HG03039 (cell line): ENCODE data around the gene ALG9.
A peak's percentile ranks its signal among the peaks of the same experiment; 100 is the strongest.

Source experiments
- ATAC-seq: cut with Tn5 transposase; IDR thresholded peaks from one replicate; pipeline ENCODE4 v1.9.1; 2021; ENCODE audit warnings: mild to moderate bottlenecking, moderate library complexity; ENCODE audit not compliant: unreplicated experiment

Gene ALG9, protein sequence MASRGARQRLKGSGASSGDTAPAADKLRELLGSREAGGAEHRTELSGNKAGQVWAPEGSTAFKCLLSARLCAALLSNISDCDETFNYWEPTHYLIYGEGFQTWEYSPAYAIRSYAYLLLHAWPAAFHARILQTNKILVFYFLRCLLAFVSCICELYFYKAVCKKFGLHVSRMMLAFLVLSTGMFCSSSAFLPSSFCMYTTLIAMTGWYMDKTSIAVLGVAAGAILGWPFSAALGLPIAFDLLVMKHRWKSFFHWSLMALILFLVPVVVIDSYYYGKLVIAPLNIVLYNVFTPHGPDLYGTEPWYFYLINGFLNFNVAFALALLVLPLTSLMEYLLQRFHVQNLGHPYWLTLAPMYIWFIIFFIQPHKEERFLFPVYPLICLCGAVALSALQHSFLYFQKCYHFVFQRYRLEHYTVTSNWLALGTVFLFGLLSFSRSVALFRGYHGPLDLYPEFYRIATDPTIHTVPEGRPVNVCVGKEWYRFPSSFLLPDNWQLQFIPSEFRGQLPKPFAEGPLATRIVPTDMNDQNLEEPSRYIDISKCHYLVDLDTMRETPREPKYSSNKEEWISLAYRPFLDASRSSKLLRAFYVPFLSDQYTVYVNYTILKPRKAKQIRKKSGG

GRCh38 chr11:111870886-111871692, at the start of gene ALG9:
TSS of gene ALG9 (minus strand) at chr11:111871581. CDS start at chr11:111871482, 99 bp downstream.
- peak; percentile 82 for ATAC-seq

GRCh38 chr11:111920908-111921307, 49.5 kb upstream of the ALG9 start:
- ATAC-seq, result no peak

DNA sequence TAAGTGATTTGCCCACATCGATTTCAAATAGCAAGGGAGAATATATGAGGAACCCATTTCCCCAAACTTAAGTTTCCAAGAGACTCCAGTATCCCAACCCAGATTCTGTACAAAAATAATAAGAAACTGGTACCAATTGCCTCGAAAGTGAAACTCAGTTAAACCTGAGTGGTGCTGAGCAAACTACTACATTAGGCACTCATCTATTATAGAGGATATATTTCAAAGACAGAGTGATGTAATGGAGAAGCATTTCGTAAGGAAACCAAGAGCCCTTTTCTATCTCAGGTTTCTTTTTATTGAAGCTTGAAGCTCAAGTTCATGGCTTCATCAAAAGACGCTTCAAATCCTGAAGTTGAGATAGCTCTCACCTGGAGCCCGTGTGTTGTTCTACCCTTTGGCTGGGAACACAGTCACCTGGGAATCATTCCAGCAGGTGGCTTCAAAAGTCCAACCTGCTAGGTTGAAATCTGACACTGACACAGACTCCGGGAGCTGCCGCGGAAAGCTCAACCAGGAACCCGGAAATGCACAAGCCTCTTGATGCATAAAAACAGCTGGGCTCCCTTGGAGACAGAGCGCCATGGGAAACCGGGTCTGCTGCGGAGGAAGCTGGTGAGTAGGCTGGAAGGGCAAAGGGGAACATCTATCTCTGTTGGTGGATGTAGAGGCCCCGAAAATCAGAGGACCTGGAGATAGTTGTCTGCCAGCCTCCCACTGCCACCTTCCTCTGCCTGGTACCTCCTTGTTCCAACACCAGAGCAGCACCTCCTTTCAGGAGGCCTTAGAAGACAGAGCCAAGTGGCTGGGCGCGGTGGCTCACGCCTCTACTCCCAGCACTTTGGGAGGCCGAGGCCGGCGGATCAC, 47.2 kb upstream of the ALG9 start, which contains the start of gene C11orf52:
TSS of gene C11orf52 (plus strand) at position 524 of the 867 bp plus-strand sequence. CDS start at position 584, 60 bp downstream.
- ATAC-seq, result no peak

- no peak for ATAC-seq
Observed at GRCh38 chr11:111917788-111918187, 46.4 kb upstream of the ALG9 start.

DNA sequence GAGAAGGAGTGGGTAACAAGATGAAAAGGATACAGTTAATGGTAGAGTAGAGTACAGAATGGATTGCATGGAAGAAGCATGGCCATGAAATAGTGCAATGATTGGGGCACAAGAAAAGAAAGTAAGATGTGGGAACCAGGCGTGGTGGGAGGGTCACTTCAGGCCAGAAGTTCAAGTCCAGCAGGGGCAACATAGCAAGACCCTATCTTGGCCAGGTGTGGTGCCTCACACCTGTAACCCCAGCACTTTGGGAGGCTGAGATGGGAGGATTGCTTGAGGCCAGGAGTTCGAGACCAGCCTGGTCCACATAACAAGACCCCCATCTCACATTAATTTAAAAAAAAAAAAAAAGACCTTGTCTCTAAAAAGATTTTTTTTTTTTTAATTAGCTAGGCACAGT, 45.9 kb upstream of the ALG9 start:
- no peak for ATAC-seq

GRCh38 chr11:111916768-111917167, 45.4 kb upstream of the ALG9 start:
- ATAC-seq, result no peak

- ATAC-seq, result no peak
Observed at GRCh38 chr11:111913997-111914396, 42.6 kb upstream of the ALG9 start.

GRCh38 chr11:111913031-111913861, 41.9 kb upstream of the ALG9 start:
- no peak for ATAC-seq

DNA sequence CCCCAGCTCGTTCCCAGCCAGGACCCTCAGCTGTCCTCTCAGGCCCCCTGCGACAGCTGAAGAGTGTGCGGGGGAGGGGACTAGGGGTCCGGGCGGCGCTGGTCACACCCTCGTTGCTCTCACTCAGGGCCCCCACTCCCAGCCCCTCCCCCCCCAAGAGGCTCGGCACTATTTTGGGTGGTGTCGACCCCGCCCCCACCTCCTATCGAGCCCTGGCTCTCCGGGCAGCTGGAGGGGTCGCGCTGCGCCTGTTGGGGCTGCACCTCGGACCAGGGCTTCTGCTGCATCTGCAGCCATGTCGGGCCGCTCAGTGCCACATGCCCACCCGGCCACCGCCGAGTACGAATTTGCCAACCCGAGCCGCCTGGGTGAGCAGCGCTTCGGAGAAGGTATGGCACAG, 41.2 kb upstream of the ALG9 start, which contains the start of gene HSPB2:
TSS of gene HSPB2 (plus strand) at position 200 of the 400 bp plus-strand sequence. CDS start at position 296, 96 bp downstream.
- ATAC-seq, result no peak

- no peak for ATAC-seq
Observed at GRCh38 chr11:111911563-111912401, 40.4 kb upstream of the ALG9 start, which contains the start of gene CRYAB. TSS of gene CRYAB (minus strand) at chr11:111911770. CDS start at chr11:111911724, 46 bp downstream.

DNA sequence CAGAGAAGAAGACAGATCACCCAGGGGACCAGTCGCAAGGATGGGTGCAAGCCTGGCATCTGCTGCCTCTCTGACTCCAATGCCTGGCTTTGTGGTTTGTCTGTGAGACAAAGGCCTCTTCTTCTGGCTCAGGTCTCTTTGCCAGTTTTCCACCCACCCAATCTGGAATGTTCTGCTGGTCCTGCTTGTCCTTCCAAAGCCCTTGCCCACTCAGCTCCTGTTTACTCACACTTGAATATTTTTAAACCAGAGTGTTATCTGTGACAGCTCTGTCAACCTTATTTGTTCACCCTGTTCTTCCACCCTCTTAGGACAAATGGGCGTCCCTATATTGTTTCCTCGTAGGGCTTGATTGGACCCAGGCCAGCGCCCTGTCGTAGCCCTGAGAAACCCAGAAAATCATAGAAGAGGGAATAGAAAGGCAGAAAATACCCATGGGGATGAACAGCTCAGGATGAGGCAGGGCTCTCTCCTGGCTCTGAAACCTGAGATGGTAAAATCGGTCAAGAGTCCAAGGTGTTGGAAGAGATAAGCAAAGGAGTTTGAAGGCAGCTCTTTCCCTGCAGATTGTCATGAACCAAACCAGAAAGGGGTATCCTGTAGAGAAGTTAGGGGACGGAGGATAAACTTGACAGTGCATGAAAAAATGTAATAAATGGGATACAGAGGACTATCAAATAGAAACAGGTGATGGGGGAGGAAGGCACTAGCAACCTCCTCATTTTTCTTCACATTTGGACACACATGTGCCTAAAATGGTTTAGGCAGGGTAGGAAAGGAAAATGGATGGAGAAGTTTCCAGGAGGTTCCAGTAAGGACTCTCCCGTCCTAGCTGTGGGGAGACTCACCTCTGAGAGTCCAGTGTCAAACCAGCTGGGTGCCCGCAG, 39.5 kb upstream of the ALG9 start:
- ATAC-seq, result no peak

DNA sequence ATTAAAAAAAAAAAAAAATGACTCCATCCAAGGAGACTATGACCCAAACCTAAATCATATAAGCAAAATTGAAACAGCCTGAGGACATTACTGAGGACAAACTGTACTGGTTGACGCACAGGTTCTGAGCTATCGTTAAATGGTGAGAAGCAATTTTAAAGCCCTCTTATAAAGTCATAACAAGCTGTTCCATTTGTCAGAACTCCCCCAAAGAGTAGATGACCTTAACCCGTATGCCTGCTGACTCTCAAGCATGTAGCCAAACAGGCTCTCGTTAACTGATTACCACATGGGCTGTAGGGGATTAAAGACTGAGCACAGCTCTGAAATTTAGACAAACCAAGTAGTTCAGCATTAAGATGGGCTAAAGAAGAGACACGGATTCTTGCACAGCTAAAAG, 38.0 kb upstream of the ALG9 start:
- ATAC-seq, result no peak

GRCh38 chr11:111908639-111909305, 37.4 kb upstream of the ALG9 start:
- no peak for ATAC-seq

GRCh38 chr11:111906680-111907079, 35.3 kb upstream of the ALG9 start:
- no peak for ATAC-seq

DNA sequence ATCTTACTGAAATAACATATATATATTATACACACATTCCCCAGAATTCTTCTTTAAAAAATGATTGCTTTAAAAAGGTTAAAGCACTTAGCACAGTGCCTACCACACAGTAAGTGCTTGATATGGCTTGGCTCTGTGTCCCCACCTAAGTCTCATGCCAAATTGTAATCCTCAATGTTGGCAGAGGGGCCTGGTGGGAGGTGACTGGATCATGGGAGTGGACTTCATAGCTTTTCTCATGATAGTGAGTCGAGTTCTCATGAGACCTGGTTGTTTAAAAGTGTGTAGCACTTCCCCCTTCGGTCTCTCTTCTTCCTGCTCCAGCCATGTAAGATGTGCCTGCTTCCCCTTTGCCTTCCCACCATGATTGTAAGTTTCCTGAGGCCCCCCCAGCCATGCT, 34.0 kb upstream of the ALG9 start:
- no peak for ATAC-seq

DNA sequence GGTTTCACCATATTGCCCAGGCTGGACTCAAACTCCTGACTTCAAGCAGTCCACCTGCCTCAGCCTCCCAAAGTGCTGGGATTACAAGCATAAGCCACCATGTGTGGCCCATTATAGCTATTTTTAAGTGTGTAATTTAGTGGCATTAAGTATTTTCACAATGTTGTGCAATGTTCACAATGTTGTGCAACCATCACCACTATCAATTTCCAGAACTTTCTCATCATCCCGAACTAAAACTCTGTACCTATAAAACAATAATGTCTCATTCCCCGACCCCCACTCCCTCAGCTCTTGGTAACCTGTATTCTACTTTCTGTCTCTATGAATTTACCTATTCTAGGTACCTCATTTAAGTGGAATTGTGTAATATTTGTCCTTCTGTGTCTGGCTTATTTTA, 15.5 kb upstream of the ALG9 start:
- ATAC-seq, result no peak

GRCh38 chr11:111886032-111886431, 14.7 kb upstream of the ALG9 start:
- ATAC-seq, result no peak
